SIG-M5 (cell line): ENCODE measurements around the gene OARD1.

ENCODE experiments used
- DNase-seq: peaks from one replicate; lab custom pipeline; 2025; lab: John Stamatoyannopoulos, UW

Gene OARD1

DNA sequence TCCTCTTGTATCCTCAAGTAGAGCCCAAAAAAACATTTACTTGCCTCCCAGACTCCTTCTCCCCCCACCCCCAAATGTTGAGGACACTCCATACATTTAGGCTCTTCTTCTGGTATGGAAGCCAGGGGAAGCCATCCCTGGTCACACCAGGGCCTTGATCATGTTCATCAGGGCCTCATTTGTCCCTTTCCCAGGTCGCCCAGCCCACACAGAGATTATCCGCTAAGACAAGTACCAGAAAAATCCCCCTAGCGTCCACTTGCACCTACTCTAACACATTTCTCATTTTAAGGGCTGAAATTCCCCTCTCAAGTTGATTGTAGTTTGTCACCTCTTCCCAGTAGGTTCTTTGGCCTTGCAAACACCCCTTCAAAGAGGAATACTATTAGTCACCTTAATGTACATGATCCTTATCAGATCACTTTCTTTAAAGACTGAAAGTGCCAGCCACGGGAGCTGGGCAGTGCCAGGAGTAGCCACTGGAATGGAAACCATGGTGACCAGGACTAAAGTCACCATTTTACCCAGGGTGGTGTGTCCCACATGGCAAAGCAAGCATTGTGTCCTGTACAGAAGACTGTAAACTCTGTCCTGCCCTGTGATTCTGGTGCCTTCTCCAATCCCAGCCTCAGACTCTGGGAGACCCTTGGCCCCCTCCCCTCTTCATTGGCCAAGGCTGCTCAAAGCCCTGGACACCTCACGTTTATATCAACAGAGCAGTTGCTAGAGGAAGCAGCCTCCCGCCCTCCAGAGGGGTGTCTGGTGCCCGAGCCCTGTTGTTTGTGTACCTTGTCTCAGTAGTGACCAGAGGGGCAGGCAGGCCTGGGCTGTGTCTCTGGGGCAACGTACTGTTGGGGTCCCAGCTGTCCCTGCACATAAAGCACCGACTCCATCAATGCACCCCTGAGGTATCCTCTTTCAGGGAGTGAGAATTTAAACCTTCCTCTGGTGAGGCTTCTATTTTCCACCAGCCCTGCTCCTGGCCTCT is 24.1 kb downstream of the OARD1 start:
- no peak for DNase-seq

DNA sequence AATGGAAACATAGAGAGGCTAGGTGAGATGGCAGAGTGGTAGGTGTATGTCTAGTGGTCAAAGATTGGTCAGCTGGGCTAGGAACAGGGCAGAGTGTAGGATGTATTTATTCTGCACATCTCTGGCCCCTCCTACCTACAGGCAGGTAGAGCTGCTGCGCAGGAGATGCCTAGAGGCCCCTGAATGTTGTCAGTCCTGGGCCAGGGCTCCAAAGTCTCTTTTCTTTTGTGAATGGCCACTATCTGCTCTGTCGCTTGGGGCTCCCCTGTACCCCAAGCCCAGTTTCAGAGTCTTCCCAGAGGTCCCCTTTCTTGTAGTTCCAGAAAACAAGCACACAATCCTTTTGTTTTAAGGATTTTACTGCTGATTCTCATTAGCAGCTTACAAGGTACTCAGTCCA is 24.9 kb downstream of the OARD1 start:
- DNase-seq: no peak

DNA sequence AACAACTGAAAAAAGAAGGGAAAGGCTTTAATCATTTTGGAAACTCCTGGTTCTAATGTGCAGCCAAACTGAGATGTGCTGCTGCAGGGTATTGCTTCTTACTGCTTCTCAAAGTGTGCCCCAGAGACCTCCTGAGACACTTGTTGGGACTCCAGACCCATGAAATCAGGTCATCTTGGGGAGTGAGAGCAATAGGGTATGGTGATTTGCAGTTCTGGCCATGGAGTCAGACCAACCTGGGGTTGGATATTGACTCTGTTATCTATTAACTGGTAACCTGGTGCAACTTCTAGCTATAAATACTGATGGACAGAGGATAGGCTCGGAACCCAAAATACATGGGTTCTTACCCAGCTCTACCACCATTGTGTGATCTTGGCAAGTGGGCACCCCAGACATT is 26.1 kb downstream of the OARD1 start:
- no peak for DNase-seq

DNA sequence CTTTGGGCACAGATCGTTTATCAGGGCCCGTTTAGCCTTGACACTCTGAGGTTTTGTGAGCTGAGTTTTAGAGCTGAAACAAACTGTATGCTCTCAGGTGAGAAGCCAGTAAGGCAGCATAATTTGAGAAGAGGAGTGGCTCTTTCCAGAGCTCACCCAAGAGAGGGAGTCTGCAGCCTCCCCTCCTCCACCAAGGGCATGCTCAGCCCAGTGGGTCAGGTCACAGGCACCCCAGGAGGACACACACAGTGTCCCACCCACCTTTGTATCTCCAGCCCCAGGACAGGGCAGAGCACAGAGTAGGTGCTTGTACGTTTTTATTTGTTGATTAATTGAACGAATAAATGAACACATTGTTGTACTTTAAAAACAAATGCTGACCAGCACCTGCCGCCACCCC is 26.5 kb downstream of the OARD1 start:
- DNase-seq: no peak

DNA sequence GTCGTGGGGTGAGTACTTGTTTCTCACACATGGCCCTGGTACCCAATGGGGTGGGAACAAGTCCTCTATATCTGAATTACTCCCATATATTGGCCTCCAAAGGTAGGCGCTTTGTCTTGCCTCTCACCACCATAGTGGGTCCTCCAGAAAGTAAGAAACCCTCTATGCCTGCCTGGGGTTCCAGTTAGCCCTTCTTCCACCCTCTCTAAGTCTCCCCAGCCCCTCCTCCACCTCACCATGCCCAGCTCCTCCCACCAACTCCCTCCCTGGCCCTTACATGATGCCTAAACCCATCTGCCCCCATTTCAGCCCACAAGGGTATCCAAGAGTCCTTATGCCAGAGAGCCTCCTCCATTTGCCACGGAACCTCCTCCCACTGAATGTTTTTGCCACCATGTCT is 29.0 kb downstream of the OARD1 start:
- DNase-seq: no peak

DNA sequence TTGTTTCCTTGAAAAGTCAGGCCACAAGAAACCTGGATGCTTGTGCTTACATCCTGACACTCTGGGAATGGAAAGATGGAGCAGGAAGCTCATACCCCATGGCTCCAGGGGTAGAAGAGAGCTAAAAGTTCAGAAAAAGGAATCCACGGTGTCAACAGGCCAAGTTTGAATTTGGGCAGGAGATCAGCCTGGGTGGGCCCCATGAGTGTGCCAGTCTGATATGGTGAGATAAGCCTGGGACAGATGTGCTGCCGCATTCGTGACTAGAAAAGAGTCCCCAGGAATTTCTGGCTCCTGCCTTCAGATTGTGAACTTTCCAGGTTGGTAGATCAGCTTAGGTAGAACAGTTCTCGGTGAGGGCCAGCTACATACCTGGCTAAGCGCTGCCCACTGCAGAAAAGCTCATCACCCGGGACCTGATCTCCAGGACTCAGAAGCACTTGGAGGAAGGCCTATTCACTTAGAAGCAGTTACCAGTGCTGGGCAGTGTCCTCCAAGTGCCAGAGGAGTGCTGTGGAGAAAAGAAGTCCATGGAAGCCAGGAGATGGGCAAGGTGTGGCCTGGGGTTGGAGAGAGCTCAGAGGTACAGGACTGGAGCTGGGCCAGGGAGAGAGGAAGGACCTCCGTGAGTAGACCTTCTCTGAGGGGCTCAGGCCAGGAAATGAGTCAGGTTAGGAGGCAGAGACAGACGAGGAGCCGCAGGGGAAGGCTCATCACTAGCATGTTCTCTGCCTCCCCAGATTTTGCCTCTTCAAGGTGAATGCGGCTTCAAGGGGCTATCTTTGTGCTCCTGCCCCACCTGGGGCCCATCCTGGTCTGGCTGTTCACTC is 29.7 kb downstream of the OARD1 start, which contains the start of gene TSPO2:
Gene TSPO2, plus strand, starts transcription at position 242 of the 830 bp plus-strand sequence. Its CDS starts 519 bp downstream, at position 761.
- no peak for DNase-seq

DNA sequence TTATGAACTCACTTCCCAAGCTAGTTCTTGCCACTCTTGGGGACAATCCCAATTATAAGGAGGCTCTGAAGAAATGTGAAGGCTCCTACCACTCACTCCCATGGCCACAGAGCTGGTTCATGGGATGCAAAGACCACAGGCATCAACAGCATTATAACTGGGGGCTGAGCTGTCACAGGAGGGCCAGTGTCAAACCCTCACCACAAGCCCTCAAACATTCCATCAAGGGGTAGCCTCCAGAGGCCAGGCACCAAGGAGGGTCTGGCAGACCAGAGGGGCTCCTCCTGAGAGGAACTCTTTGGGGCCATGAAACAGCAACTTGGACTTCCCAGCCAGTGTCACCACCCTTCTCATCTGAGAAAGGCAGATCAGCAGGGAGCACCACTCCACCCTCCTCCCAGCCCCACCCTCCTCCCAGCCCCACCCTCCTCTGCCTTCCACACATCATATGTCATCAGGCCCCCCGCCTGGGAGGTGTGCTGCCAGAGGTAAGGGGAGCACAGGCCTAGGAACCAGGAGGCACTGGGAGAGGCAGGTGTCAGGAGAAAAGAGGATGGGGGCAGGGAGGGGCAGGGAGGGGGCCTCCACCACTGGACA is 31.1 kb downstream of the OARD1 start:
- no peak for DNase-seq

DNA sequence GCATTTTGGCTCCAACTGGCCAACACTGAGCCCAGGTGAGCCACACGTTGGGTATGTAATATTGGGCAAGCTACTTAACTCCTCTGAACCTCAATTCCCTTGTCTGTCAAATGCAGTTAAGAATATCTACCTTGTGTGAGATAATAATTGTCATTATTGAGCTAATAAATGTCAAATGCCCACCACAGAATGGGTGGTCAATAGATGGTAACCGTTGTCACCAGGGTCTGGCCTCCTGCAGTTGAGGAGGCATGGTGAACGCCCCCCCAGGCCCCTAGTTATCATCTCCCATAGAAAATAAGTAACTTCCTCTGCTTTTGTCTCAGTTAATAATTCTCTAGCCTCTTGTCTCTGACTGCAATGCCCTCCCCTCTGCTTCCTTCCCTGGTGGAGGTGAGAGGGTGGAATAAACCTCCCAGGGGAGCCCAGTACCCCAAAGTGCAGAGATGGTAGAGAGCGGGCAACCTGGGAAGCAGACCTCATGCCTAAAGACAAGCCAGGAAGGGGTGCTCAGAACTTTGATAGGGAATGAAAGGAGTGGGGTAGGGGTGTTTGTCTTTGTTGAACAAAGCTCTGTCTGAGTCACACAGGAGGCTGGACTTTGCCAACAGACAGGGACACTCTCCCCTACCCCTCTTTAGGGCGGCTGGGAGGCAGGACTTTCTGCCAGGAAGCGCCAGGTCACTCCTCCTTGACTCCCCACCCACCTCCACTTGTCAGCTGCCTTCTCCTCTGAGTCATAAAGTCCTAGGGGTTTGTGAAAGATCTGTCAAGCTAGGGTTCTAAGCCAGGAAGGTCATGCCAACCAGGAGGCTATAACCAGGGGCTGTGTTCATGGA is 31.8 kb downstream of the OARD1 start:
- DNase-seq: no peak

DNA sequence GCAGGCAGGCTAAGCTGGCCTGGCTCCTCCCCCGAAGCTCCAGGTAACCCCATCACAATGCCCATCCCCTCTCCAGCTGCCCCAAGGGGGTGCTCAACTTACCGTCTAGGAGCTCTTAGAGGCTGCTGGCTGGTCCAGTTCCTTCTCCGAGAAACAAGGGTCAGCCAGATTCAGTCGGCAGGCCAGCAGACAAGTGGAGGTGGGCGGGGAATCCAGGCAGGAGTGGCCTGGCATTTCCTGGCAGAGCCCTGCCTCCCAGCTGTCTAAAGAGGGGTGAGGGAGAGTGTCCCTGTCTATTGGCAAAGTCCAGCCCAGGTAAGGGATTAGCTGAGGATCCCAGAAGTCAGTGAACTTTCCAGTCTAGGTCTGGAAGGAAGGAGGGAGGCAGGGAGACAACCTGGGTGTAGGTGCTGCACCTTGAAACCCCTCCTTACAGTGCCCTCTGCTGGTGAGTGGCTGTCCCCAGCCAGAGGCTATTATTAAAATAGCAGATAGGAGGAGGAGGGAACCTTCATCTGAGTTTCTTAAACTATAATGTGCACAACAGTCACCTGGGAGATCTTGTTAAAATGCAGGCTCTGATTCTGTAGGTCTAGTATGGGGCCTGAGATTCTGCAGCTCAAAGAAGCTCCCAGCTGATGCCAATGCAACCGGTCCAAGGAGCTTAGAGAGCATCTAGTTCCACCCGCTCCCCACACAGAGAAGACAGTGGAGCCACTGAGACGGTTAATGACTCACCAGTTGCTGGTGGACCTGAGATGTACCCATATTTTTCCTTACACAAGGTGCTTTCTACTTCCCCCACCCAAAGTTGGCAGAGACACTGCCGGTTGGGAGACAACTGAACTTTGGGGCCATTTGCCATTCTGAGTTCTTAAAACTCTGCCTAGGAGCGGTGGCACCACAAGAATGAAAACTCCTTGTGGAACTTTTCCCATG is 32.8 kb downstream of the OARD1 start, which contains the start of gene UNC5CL:
Gene UNC5CL, minus strand, starts transcription at position 162 of the 939 bp plus-strand sequence. CDS start 4,147 bp downstream, outside the sequence.
- DNase-seq: no peak

DNA sequence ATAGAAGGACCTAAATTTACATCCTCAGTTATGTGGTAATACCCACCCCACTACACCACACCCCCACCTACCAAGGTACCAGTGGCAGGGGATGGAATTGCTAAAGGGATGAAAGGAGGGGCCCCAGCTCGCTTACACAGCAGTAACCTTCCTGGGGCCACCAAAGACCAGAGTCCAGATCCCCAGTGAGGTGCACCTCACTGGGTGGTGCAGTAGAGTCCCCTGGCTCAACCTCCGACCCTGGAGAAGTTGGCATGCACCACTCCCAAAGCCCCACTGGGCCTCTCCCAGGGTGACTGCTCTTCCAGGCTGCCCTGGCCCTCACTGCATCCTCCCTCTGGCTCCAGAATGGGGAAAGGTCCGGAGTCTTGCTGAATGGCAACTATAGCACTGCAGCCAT is 34.0 kb downstream of the OARD1 start:
- DNase-seq: no peak

DNA sequence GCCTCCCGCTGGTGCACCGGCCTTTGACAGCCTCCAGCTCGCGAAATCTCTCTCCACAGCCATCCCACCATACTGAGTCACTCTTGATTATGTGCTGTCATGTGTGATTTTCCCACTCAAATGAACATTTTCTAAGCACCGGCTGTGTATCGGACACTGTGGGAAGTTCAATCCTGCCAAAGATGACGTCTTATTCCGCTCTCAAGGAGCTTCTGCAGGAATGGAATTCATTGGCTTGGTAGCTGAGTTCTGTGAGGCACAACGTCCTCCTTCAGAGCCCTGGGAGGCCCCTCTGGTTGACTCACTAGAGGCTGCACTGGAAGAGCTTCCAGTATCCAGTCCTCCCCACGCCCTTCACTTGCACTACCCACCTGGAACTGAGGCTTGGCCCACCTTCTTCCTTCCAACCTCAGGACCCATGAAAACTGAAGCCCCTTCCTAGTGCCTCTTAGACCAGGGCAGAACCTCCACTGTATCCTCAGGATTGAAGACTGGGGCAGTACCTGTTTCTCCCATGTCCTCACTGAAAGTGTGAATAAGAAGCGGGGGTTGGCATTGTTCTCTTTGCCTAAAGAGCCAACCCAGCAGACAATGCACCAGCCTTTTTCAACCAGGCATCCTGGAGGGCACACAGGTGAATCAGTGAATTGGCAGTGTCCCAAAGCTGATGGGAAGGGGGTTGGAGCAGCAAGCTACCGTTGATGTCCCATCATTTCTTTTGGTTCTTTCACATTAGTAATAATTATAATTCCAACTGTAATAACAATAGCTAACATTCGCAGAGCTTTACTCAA is 34.9 kb downstream of the OARD1 start:
- no peak for DNase-seq

DNA sequence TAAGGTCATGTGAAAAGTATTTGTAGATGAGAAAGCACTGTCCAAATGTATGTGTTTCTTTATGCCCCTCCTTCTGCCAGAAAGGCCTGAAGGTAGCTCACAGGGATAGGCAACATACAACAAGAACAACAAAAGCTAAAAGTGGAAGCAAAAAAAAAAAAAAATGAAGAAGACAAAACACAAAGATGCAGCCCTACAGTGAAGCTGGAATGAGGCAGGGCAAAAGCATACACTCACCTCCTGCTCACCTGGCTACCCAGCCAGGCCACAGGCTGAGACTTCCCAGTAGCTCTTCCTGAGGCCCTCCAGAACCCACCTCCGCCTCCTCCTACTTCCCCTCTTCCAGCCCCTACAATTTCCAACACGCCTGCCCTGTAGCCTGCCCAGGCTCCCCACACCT is 35.6 kb downstream of the OARD1 start:
- DNase-seq: no peak

DNA sequence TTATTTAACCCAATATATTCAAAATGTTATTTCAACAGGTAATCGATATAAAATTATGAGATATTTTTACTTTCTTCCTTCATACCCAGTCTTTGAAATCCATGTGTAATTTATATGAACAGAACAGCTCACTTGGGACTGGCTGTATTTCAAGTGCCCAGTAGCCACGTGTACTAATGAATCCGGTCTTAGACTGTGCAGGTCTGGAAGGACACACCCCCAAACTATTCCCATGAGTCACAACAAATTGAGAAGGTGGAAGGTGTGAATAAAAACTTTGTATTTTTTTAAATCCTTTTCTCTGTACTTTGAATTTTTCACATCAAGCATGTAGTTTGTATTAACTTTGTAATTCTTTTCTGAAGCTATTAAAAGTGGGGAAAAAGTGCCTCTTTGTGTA is 36.0 kb downstream of the OARD1 start:
- DNase-seq: no peak

DNA sequence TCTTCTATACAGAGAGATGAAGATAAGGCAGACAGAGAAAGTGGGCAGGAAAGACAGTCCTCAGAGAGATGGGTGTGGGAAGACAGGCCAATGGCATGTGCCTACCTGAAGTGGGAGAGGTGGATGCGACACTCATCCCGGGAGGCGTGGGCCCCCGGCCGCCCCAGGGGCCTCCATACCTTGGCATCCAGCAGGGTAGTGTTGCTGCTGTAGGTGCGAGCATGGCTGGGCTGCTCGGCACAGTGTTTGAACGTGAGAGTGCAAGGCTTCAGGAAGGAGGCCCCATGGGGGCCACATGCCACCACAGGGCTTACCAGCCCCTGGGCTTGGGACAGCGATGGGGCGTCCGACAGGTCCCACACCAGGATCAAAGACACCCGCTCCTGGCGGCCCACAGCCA is 38.4 kb downstream of the OARD1 start:
- DNase-seq: no peak

DNA sequence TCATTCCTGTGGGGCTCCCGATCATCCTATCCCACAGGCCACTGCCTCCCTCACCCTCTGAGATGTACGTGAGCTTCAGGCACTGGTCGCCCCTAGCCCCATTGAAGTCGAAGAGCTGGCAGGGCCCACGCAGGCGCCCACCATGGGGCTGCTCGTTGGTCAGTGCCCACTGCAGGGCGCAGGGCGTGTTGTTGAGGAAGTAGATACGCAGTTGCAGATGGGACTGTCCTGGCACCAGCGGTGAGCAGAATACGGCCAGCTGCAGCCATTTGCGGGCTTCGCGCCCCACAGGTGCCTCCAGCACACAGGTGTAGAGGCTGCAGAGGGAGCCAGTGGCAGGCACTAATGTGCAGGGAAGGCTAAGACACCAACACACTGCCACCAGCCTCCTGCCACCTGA is 39.3 kb downstream of the OARD1 start:
- DNase-seq: no peak

DNA sequence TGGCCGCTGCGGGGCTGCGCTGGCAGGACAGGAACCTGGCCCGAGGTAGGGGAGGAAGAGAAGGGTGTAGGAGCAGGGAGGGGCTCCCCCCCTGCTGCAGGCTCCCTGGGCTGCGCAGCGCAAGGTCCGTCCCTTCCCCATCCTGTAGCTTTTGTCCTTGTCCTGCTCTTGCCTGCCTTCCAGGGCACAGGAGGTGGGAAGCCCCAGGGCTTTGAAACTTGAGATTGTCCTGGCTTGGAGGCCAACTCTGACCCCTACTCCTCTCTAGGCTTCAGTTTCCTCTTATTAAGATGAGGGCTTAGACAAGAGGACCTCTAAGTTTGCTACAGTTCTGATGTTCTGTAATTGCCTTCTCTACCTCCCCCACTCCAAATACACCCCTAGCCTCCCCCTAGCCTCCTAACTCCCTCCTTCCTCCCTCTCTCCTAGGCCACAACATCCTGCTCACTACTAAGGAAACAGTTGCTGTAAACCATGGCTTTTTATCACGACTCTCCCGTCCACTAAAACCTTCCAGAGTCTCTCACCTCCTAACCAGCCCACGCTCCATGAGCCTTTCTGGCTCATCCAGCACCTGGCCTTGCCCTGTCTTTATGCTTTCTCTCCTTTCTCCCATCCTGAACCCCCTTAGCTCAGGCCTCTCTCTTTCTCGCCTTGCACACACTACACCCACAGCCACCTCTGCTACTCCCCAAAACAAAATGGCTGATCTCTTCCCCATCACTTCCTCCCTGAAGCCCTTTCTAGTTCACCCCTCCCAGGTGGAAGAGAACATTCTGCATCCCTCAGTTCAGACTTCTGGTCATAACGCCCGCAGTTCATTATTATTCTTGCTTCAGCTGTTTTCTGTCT is 43.4 kb downstream of the OARD1 start:
- no peak for DNase-seq

DNA sequence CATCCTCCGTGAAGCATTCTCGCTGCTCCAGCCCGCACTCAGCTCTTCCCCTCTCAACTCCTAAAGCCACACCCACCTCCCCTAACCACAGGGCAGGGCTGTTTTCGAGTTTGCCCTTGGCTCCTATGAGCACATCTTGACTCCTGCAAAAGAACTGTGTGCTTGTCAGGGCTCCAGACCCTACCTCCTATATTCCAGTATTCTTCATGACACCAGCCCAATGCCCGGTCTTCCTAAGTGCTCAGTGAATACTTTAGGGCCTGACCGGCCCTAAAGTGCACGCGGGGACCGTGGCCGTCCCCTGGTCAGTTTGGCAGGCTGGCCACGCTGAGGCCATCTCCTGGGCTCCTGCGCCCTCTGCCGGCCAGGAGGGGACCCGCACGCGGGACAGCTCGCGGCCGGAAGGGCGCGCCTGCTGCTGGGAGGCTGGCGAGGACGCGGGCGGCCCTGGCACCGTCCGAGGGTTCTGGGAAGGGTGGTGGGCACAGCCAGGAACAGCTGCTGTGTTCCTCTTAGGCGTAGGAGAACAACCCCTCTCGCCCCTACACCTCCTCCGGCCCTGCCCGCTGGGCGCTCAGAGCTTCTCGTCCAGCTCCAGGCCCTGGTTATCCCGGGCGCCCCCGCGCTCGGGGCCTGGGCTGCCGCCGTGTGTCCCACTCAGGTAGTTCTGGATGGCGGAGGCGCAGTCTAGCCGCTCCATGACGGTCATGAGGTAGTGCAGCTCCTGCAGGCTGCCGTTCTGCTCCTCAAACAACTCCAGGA is 44.2 kb downstream of the OARD1 start:
- DNase-seq: no peak

DNA sequence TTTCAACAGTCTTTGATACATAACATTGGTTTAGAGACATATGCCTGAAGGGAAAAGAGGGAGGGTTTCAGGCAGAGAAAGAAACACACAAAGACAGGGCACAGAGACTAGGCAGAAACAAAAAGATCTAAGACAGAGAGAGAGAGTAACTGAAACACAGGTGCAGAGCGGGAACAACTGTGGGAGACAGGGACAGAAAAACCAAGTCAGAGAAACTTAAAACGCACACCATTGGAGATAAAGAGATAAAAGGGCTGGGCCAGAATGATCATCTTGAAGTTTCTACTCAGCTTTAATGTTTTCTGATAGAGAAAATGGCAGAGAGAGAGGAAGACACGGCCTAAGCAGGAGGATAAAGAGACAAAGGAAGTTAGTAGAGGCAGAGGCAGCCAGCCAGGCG is 44.9 kb downstream of the OARD1 start:
- no peak for DNase-seq
